ENCODE results near the gene DOCK4. TPM values are rescaled to one million over a fixed set of nuclear protein-coding genes. Genes with fewer than 3 reads are reported as not detected.

The DOCK4 gene
- total and polyA plus RNA-seq, 2 experiments from 2014 or later: 2.1 to 5.0 TPM

DNA sequence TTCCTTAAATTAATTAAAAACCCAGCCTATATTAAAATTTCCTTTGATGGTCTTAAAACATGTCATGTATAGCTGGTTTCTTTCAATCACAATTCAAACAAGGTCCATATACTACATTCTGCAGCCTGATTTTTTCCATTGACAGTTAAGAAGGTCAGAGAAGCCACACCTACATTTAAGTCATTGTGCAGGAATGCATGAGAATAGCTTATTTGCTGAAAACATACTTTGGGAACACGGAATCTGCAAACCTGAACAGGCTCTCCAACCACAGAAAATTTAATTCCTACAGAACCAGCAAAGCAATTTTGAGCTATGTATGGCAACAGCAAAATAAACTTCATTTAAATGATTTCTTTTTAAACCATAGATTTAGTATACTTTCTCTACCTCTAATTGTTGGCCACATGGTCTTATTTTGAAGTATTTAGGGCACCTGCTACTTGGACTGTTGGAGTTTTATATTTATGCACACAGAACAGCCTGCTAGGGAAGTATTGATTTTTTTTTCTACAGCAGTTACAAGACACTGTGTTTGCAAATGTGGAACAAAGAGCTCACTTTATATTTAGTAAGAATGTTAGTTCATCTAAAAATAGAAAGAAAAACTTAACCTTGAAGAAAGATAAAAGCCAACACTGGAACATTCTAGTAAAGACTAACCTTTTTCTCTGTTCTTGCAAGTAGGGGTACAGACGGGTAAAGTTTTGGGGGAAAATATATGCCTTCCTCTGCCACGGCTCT is 403.0 kb downstream of the DOCK4 start:
- 63 to 65% methylated on average over 3 of the region's 3 CpGs for WGBS, 2 experiments (ENCODE audit: low coverage in 1 of 2, low lambda C conversion rate in 2 of 2, missing lambda C conversion rate in 2 of 2)
- Histone ChIP-seq H3F3A (ENCODE audit: insufficient read depth) (no peaks in the 10 kb centered on the region), H3K79me2 (ENCODE audit: insufficient read depth) (no peaks in the 10 kb centered on the region), H3K27ac (no peak overlapping the region), H3K4me2 (ENCODE audit: unreplicated experiment) (peak overlapping the region; percentile 12), H3K36me3 (ENCODE audit: low read depth) (no peaks in the 10 kb centered on the region), H3K9ac (no peak overlapping the region), H3K9me2 (ENCODE audit: insufficient read depth) (no peaks in the 10 kb centered on the region), H3K4me3 (no peak overlapping the region), H3K27me3 (replicated peaks; ENCODE audit: insufficient read depth) (no peaks in the 10 kb centered on the region), H3K9me3 (ENCODE audit: low read depth) (no peaks in the 10 kb centered on the region), H3K4me1 (ENCODE audit: insufficient read depth) (peaks cover 8% of the 10 kb centered on the region), H2AFZ (no peak overlapping the region), H4K20me1 (ENCODE audit: insufficient read depth) (no peaks in the 10 kb centered on the region)
- TF ChIP-seq EZH2 (IDR thresholded peaks at IDR 0.05; ENCODE audit: insufficient read depth, poor library complexity, severe bottlenecking) (no peak), EZH2phosphoT487 (IDR thresholded peaks at IDR 0.05; ENCODE audit: insufficient read depth, low read depth) (no peak)
- DNase-seq: peak; percentile 61
- in situ Hi-C loops (cut with MboI): no loop called here

DNA sequence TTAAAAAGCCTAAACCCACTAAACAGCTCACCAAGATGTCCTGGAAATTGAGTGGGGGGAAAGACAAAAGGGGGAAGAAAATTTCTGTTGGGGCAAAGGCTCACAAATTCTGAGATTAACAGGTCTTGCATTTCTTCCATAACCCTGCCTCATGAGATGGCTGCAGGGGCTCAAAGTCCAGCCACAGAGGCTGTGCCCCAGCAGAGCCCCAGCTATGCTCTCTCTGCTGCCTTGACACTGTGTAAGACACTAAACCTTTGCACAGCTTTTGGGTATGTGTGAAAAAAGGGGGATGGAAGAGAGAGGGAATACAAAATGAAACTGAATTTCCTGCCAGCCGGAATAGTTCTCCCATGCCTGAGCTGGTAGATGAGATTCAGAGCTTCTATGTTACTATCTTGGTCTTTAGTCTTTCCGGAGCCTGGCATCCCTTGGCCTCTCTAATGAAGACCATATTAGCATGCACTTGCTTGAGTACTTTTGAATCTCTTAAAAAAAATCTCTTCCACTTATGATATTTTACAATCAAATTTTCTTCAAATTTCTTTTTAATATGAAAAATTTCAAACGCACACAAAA is 403.9 kb downstream of the DOCK4 start:
- no peak for TF ChIP-seq EZH2 (IDR thresholded peaks at IDR 0.05; ENCODE audit: insufficient read depth, poor library complexity, severe bottlenecking)
- TF ChIP-seq EZH2phosphoT487 (IDR thresholded peaks at IDR 0.05; ENCODE audit: insufficient read depth, low read depth): no peak
- WGBS, 2 experiments (ENCODE audit: low coverage in 1 of 2, low lambda C conversion rate in 2 of 2, missing lambda C conversion rate in 2 of 2): 30 to 35% methylated on average over 3 of the region's 3 CpGs
- Histone ChIP-seq H3K9me2 (ENCODE audit: insufficient read depth) (no peaks in the 10 kb centered on the region), H3K4me1 (ENCODE audit: insufficient read depth) (peaks cover 8% of the 10 kb centered on the region), H3K27me3 (replicated peaks; ENCODE audit: insufficient read depth) (no peaks in the 10 kb centered on the region), H3K79me2 (ENCODE audit: insufficient read depth) (no peaks in the 10 kb centered on the region), H3K4me2 (ENCODE audit: unreplicated experiment) (no peak overlapping the region), H2AFZ (no peak overlapping the region), H3K4me3 (no peak overlapping the region), H3F3A (ENCODE audit: insufficient read depth) (no peaks in the 10 kb centered on the region), H3K36me3 (ENCODE audit: low read depth) (no peaks in the 10 kb centered on the region), H4K20me1 (ENCODE audit: insufficient read depth) (no peaks in the 10 kb centered on the region), H3K9ac (no peak overlapping the region), H3K9me3 (ENCODE audit: low read depth) (peaks cover 1% of the 10 kb centered on the region), H3K27ac (no peak overlapping the region)
- in situ Hi-C loops (cut with MboI): no loop called here
- peak; percentile 3 for DNase-seq

DNA sequence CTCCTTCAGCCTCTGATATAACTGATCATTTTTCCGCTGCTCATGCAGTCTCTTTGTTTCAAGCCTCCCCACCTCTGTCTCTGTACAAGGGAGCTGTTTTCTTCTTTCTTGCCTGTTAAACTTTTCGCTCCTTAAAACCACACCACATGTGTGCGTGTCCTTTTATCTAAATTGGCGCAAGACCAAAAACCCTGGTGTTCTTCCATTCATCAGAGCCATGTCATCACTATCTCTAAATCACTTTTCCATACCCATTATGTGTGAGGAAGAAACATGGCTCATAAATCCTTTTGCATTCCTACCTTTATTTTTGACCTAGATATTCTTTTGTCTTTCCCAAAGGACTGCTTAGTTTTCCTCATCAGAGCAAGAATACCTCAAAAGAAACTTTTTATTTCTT is 404.9 kb downstream of the DOCK4 start:
- no peak overlapping the region for H3K4me3 ChIP-seq
- no peaks in the 10 kb centered on the region for H3F3A ChIP-seq (ENCODE audit: insufficient read depth)
- no peaks in the 10 kb centered on the region for H3K79me2 ChIP-seq (ENCODE audit: insufficient read depth)
- WGBS, 2 experiments (ENCODE audit: low coverage in 1 of 2, low lambda C conversion rate in 2 of 2, missing lambda C conversion rate in 2 of 2): 80 to 88% methylated on average over 4 of the region's 4 CpGs
- DNase-seq: no peak
- H3K9ac ChIP-seq: no peak overlapping the region
- H4K20me1 ChIP-seq (ENCODE audit: insufficient read depth): no peaks in the 10 kb centered on the region
- TF ChIP-seq EZH2phosphoT487 (IDR thresholded peaks at IDR 0.05; ENCODE audit: insufficient read depth, low read depth) (no peak), EZH2 (IDR thresholded peaks at IDR 0.05; ENCODE audit: insufficient read depth, poor library complexity, severe bottlenecking) (no peak)
- H3K4me2 ChIP-seq (ENCODE audit: unreplicated experiment): no peak overlapping the region
- no peak overlapping the region for H2AFZ ChIP-seq
- in situ Hi-C loops (cut with MboI): no loop called here
- H3K4me1 ChIP-seq (ENCODE audit: insufficient read depth): peaks cover 8% of the 10 kb centered on the region
- H3K27ac ChIP-seq: no peak overlapping the region
- no peaks in the 10 kb centered on the region for H3K27me3 ChIP-seq (replicated peaks; ENCODE audit: insufficient read depth)
- no peaks in the 10 kb centered on the region for H3K9me2 ChIP-seq (ENCODE audit: insufficient read depth)
- peaks cover 6% of the 10 kb centered on the region for H3K9me3 ChIP-seq (ENCODE audit: low read depth)
- no peaks in the 10 kb centered on the region for H3K36me3 ChIP-seq (ENCODE audit: low read depth)

DNA sequence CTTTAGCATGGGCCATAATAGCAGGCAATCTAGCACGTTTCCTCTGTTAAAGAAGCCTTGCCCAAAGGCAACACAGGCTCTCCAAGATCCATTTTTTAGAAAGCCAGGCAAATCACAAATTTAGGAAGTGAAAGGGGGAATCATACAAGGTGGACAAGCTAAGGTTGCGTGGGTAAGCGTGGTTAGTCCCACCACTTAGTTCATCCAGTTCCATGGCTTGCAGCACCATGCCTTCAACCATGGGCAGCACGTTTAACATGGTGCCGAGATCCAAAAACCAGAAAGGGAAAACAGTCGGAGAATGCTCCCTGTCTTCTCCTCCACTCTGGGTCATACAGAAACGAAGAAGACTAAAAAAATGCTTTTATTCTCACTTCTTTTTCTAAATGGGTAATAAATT is 409.5 kb downstream of the DOCK4 start:
- H2AFZ ChIP-seq: no peak overlapping the region
- peaks cover 6% of the 10 kb centered on the region for H3K9me3 ChIP-seq (ENCODE audit: low read depth)
- peak; percentile 1 for DNase-seq
- no peaks in the 10 kb centered on the region for H3K4me1 ChIP-seq (ENCODE audit: insufficient read depth)
- no peak overlapping the region for H3K4me3 ChIP-seq
- no peaks in the 10 kb centered on the region for H3K9me2 ChIP-seq (ENCODE audit: insufficient read depth)
- no peaks in the 10 kb centered on the region for H3K27me3 ChIP-seq (replicated peaks; ENCODE audit: insufficient read depth)
- no peaks in the 10 kb centered on the region for H4K20me1 ChIP-seq (ENCODE audit: insufficient read depth)
- H3F3A ChIP-seq (ENCODE audit: insufficient read depth): no peaks in the 10 kb centered on the region
- no peak overlapping the region for H3K9ac ChIP-seq
- H3K36me3 ChIP-seq (ENCODE audit: low read depth): no peaks in the 10 kb centered on the region
- H3K79me2 ChIP-seq (ENCODE audit: insufficient read depth): no peaks in the 10 kb centered on the region
- in situ Hi-C loops (cut with MboI): no loop called here
- WGBS, 2 experiments (ENCODE audit: low coverage in 1 of 2, low lambda C conversion rate in 2 of 2, missing lambda C conversion rate in 2 of 2): 68% methylated on average over 7 of the region's 7 CpGs
- no peak overlapping the region for H3K27ac ChIP-seq
- no peak for TF ChIP-seq EZH2 (IDR thresholded peaks at IDR 0.05; ENCODE audit: insufficient read depth, poor library complexity, severe bottlenecking)
- no peak for TF ChIP-seq EZH2phosphoT487 (IDR thresholded peaks at IDR 0.05; ENCODE audit: insufficient read depth, low read depth)
- H3K4me2 ChIP-seq (ENCODE audit: unreplicated experiment): no peak overlapping the region
